HG02642 (cell line): ENCODE data around the gene PRRT4.

Experiments used
- ATAC-seq: cut with Tn5 transposase; IDR thresholded peaks from one replicate; pipeline ENCODE4 v1.9.1; 2021; ENCODE audit warnings: mild to moderate bottlenecking; ENCODE audit not compliant: unreplicated experiment, poor library complexity

The PRRT4 gene

DNA sequence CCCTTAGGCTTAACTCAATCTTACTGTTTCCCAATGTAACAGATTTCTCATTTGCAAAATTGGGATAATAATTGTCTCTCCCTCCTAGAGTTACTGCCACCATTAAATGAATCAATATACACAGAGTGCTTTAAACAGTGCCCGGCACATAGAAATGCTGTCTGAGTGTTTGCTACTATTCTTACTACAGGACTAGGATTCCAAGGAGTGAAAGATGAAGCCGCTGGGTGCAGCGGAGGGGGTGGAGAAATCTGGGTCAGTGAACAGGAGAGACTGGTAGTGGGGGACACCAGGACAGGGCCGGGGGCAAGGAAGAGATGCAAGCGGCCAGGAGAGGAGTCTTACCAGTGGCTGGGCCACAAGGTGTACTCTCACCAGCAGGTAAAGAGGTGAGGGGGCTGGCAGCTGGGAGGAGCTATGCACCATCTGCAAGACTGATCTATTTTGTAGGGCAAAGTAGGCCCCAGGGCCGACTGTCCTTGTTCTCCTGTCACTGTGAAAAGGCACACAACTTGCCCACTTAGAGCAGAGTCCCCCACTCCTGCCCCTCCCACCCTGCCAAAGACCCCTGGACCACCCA, 18.5 kb upstream of the PRRT4 start:
- ATAC-seq, result no peak

DNA sequence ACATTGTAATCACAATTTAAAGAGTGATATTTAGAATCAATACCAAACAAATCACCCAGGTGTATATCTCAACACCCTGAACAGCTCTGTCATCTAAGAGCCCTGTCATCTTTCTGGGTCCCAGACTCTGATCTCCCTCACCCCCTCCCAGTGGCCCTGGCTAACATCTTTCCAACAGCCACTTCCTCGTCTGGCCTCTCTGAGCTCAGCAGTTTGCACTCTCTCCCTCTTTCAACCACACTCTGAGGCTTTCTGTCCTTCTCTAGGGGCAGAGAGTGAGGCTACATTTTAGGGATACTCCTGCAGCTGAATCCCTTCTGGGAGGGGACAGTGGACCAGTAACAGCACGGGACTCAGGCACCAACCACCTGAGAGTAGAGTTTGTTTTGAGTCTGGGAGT, 17.1 kb upstream of the PRRT4 start:
- no peak for ATAC-seq

DNA sequence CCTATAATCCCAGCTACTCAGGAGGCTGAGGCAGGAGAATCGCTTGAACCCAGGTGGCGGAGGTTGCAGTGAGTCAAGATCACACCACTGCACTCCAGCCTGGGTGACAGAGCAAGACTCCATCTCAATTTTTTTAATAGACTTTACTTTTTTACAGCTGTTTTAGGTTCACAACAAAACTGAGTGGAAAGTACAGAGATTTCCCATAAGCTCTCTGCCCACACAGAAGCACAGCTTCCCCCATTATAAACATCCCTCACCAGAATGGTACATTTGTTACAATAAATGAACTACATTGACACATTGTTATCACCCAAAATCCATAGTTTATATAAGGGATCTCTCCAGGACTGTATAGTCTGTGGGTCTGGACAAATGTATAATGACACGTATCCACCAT, 14.6 kb upstream of the PRRT4 start:
- ATAC-seq, result no peak

DNA sequence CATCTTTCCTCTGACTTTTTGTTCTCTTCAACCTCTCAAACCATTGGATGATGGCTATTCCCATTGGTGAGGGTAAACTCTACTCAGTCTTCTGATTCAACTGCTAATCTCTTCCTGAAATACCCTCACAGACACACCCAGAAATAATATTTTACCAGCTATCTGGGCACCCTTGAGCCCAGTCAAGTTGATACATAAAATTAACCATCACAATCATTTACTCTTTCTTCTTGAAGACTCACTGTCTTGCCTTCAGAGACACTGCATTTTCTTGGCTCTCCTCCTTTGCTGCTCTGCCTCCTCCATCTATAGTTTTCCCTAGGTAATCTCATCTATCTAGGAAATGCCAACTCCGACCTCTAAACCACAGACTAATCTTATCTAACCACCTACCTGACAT, 12.6 kb upstream of the PRRT4 start:
- ATAC-seq, result no peak

DNA sequence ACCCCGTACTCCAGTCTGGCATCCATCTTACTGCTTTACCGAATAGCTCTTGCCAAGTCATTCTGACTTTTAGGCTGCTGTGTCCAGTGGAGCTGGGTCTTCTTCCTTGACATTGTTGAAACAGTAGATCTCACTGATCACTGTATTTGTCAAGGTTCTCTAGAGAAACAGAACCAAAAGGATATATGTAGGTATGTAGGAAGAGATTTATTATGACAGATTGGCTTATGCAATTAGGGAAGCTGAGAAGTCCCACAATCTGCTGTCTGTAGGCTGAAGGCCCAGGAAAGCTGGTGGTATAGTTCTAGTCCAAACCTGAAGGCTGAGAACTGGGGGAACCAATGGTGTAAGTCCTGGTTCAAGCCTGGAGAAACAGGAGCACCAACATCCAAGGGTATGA, 12.1 kb upstream of the PRRT4 start:
- no peak for ATAC-seq

DNA sequence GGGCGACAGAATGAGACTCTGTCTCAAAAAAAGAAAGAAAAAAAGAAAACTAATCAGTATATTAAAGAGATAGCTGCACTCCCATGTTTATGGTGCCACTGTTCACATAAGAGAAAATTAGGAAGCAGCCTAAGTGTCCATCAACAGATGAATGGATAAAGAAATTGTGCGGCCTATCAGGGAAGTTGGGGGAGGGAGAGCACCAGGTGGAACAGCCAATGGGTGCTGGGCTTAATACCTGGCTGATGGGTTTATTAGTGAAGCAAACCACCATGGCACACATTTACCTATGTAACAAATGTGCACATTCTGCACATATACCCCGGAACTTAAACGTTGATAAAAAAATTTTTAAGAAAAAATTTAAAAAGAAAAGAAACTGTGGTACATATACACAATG, 9.0 kb upstream of the PRRT4 start:
- no peak for ATAC-seq

DNA sequence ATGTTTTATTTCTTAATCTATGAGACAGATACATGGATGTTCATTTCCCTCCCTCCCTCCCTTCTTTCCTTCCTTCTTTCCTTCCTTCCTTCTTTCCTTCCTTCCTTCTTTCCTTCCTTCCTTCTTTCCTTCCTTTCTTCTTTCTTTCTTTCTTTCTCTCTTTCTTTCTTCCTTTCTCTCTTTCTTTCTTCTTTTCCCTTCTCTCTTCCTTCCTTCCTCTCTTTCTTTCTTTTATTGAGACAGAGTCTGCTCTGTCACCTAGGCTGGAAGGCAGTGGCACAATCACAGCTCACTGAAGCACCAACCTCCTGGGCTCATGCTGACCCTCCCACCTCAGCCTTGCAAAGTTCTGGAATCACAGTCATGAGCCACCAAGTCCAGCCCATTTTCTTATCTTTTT, 5.5 kb upstream of the PRRT4 start:
- ATAC-seq, result no peak

DNA sequence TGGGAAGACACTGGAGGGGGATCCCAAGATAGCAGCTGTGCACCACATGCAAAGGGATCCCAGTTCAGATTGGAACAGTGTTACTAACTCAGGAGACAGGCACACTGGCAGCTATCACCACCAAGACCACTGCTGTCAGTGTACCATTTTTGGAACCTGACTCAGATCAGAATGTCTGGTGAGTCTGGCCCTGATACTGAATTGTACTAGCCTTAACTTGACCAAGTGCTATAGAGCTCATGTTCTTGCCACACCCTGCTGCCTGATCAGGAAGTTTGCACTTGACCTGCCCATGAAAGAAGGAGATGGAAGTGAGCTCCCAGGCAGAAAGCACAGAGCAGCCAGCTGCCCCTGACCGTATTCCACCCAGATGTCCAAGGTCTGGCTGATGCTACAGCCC, 4.8 kb upstream of the PRRT4 start:
- no peak for ATAC-seq

DNA sequence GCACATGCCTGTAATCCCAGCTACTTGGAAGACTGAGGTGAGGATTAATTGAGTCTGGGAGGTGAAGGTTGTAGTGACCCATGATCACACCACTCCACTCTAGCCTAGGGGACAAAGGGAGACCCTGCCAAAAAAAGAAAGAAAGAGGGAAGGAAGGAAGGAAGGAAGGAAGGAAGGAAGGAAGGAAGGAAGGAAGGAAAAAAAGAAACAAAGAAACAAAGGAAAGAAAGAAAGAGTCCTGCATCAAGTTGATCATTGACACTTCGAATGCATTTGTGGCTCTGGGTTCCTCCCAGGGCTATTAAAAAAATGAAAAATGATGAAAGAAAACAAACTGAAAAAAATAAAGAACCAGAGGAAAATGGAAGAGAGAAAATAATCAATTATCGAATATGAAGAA, 3.9 kb upstream of the PRRT4 start:
- no peak for ATAC-seq

DNA sequence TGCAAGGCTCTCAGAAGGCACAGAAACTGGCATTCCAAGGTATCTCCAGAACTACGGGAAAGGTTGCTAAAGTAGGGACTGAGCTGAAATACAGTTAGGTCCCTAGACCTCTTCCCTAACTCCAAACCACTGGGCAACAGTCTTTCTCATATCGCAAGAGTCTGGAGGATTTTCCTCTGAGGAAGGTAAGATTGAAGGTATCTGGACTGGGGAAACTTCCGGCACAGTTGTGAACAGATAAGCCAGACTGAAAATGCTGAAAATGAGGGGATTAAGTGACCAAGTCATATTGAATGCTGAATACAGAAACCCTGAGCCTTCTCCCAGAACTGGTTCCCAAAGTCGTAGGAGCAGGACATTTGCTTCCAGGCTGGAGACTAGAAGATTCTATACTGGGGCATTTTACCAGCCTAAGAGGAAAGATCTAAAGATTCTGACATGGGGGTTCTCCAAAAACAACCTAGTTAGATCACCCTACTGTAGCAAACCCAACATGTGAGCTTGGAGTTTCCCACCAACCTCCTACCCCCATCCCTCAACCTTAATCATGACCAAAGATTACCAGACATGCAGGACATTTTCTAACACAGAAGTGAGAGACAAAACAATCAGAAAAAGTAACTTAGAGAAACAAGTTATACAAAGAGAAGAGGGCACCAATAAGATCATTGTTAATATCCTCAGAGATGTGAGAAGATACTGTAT, 2.8 kb upstream of the PRRT4 start:
- no peak for ATAC-seq

DNA sequence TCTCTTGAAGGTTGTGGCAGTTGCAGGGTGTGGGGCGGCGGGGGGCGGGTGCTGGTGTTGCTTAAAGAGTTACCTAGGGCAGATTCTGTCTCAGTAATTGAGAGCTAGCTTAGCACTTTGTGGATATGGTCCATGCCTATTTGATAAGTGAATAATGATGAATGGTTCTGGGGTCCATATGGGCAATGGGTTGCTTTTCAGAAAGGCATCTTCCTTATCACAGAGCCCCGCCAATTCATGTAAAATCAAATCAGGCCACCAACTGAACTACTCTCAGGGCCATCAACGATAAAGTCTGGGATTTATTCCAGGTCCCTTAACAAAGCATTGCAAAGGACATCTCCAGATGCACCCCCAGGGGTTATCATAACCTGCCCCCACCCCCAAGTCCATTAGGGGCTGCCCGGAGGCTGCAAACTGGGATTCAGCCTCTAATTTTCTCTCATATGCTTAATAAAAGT, 1.8 kb upstream of the PRRT4 start:
- ATAC-seq, result no peak

DNA sequence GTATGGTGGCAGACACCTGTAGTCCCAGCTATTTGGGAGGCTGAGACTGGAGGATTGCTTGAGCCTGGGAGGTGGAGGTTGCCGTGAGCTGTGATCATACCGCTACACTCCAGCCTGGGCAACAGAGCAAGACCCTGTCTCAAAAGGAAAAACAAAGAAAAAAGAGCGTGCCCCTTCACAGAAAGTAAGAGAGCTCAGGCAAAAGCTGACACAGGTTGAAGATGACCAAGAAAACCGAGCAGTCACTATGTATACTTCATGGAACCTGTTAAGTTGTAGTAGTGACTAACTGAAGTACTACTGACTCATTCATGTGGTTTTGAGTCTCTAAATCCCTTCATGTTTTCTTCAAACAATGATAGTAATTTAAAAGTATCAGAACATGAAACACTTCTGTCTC, 1.2 kb upstream of the PRRT4 start:
- ATAC-seq, result no peak

DNA sequence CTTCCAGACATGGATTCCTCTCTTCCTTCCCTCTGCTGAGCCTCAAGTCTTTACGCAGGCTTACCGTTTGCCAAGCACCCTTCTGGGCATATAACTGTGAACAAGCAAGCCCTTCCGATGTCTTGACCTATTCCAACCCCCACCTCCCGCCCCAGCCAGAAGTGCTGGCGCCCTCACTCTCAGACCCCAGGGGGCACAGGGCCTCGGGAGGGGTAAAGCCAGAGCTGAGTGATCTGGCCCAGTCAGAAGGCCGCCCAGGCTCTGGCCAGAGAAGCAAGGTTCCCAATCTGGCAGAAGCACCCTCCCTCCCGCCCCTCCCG, 1.2 kb downstream of the PRRT4 start:
- ATAC-seq, result no peak

DNA sequence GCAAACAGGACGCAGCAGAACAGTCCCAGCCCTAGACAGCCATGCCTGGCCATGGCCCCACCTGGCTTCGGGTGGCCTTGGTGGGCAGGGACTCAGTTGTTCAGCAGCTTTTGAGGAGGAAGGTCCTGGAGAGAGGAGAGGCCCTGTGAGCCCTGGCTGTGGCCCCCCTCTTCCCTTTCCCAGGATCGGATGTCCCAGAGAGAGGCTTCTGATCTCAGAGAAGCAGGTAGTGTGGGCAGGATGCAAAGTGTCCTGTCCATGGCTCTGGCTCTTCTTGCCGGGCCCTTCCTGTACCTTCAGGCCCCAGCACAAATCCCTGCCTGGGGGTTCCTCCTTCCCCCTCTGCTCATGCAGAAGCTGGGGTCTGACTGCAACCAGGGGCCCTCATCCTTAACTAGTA, 1.6 kb downstream of the PRRT4 start:
- no peak for ATAC-seq

DNA sequence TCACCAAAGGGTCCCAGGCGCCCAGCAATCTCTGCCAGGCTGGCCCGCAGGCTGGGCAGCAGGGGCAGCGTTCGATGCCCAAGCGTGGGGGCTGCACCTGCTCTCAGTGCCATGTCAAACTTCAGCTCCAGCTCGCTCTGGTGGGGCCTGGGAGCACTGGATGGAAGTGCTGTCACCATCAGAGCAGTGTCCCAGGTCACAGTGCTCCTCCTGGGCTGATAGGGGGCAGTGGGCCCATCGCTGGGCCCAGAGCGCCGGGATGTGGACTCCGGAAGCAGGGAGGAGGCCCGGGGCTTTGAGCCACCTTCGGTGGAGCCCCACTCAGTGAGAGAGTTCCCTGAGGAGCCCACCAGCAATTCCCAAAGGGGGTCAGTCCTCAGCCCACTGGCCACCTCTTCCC, 2.2 kb downstream of the PRRT4 start:
- ATAC-seq, result no peak

DNA sequence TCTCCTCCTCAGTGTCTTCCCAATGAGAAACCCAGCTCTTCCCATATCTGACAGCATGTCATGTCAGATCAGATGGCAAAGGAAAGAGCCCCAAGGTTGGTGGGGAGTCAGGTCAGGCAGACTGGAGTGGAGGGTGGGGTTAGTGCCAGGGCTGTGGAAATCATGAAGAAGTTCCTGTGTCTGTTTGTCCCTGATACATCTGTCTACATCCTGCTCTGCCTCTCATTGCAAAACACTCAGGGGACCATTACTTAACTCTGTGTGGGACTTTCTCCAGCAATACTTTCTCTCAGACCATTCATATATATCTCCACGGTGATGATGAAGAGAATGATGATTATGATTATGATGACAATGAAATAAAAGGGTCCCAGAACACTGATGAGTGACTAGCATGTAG, 3.3 kb downstream of the PRRT4 start:
- ATAC-seq, result no peak

DNA sequence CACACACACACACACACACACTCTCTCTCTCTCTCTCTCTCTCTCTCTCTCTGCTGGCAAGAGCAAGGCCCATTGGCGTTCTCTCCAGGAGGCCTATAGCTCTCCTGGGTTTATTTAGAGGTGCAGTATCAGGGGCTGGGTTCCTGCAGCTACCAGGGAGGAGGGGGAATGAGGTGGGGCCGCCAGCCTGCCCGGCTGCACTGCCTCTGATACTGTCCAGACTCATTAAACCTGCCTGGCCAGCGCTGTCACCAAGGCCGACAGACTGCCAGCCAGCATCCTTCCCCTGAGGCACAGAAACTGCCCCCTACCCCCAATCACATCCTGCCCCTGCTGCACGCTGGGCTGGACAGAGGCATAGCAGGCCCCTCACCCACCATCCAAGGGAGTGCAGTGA, 4.3 kb downstream of the PRRT4 start:
- ATAC-seq, result no peak

DNA sequence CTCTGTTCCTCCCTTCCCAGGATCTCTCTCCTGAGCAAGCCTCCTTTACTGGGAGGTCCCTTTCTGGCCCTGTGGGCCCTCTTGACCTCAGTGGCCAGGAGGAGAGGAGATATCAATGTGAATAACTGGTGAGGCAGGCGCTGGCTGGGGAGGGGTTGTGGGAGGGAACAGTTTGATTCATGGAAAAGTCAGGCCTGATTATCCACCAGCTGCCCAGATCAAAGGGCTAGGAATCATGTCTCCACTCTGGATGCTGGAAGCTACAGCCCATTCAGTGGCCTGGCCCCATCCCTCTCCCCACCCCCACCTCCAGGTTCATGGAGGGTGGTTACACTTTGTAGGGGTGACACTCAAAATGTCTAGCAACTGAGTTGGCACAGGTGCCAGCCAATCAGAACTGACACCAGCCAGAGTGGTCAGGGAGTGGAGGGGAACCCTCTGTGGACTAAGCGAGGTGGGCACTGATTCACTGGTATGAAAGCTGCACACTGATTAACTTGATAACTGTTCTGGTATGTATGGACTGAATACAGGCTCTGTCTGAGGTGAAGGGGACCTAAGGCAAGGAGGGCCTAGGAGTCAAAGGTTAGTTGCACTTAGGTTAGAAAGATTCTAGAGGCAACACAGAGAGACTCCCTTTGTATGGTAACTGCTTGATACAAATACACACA, 4.8 kb downstream of the PRRT4 start:
- no peak for ATAC-seq

DNA sequence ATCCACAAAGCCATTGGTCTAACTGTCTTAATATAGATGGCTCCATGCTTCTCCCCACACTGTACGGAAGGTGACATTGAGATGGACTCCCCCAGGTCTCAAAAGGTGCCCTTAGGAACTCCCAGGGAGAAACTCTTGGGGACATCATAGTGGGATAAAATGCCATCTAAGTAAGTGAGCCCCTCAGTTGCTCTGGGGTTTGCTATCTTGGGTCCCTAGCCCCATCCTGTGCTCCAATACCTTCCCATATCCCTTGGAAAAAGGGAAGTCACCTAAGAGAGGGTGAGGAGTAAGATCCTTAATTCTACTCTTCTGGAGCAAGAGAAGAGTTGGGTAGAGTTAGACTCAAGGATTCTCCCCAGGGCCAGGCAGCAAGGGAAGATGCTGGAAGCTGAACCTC, 7.9 kb downstream of the PRRT4 start:
- no peak for ATAC-seq

DNA sequence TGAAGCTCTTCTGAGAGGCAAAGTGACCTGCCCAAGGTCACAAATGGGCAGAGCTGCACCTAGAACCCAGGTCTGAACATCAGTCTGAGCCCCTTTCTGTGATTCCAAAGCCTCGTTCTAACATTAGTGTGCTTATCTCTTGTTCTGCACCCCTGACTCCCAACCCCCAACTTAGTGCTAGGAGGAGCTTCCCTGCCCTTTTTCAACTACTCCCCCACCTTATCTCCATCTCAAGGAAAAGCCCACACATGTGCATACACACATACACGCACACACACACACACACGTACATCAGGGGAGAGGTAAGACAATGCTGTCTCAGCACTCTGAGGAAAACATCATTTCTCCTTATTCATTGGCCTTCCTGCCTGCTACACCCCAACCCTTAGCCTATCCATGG, 8.3 kb downstream of the PRRT4 start:
- no peak for ATAC-seq

DNA sequence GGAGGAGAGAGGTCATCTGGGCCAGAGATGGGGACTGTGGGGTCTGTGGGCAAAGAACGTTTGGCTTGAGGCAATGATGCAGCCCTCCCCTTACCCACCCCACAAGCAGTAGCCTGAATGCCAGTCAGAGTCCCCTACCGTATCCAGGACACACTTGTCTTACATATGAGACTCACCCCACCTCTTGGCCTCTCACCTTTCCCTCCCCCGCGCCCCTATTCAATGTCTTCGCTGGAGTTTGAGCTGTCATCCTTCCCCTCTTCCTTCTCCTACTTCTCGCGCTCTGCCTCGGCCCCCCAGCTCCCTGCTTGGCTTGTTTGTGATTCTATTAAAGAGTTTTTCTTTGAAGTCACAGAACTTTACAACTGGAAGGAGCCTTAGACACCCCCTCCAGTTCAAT, 8.9 kb downstream of the PRRT4 start:
- no peak for ATAC-seq

DNA sequence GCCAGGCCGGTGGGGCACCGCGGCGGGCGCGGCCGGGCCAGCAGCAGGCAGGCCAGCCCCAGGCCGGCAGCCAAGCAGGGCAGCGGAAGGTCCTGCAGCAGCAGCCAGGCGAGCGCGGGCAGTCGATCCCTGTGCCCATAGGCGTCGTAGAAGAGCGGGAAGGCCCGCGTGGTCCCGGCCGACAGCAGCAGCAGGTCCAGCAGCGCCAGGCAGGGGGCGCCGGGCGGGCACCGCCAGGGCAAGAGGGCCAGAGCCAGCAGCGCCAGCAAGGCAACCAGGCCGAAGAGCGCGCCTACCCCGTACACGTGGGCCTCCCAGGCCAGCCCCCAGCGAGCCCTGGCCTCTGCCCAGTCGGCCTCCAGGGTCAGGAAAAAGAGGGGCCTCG, 9.3 kb downstream of the PRRT4 start:
- ATAC-seq, result no peak
